Measurements from ENCODE around the gene PIGO.

Gene PIGO

GRCh38 chr9:35060548-35061207, 35.7 kb downstream of the PIGO start:
- Mint-ChIP-seq H3K27ac (no peak overlapping the region), H3K27me3 (ENCODE audit: low read depth, poor library complexity) (no peaks in the 10 kb centered on the region), H3K4me1 (no peaks in the 10 kb centered on the region), H3K4me3 (no peak overlapping the region), H3K36me3 (ENCODE audit: low read depth) (peaks cover 91% of the 10 kb centered on the region), H3K9me3 (no peaks in the 10 kb centered on the region)
- no peak for DNase-seq
- TF ChIP-seq CTCF (IDR thresholded peaks at IDR 0.05), result no peak

GRCh38 chr9:35059438-35059837, 37.0 kb downstream of the PIGO start:
- Mint-ChIP-seq H3K27me3 (ENCODE audit: low read depth, poor library complexity) (no peaks in the 10 kb centered on the region), H3K36me3 (ENCODE audit: low read depth) (peaks cover 95% of the 10 kb centered on the region), H3K4me3 (no peak overlapping the region), H3K27ac (peak overlapping the region; percentile 16), H3K9me3 (peaks cover 3% of the 10 kb centered on the region), H3K4me1 (no peaks in the 10 kb centered on the region)
- no peak for DNase-seq
- TF ChIP-seq CTCF (IDR thresholded peaks at IDR 0.05), result no peak

- Mint-ChIP-seq H3K27me3 (ENCODE audit: low read depth, poor library complexity) (no peaks in the 10 kb centered on the region), H3K36me3 (ENCODE audit: low read depth) (peaks cover 100% of the 10 kb centered on the region), H3K9me3 (peaks cover 4% of the 10 kb centered on the region), H3K4me3 (no peak overlapping the region), H3K27ac (peak overlapping the region; percentile 4), H3K4me1 (no peaks in the 10 kb centered on the region)
- TF ChIP-seq CTCF (IDR thresholded peaks at IDR 0.05), result no peak
- DNase-seq, result no peak
Measured at GRCh38 chr9:35057271-35057620, 39.1 kb downstream of the PIGO start.

- TF ChIP-seq CTCF (IDR thresholded peaks at IDR 0.05), result no peak
- no peak for DNase-seq
- no peaks in the 10 kb centered on the region for H3K27me3 Mint-ChIP-seq (ENCODE audit: low read depth, poor library complexity)
- H3K4me1 Mint-ChIP-seq, result no peaks in the 10 kb centered on the region
- H3K9me3 Mint-ChIP-seq, result peaks cover 4% of the 10 kb centered on the region
- peak overlapping the region; percentile 66 for H3K27ac Mint-ChIP-seq
- peaks cover 98% of the 10 kb centered on the region for H3K36me3 Mint-ChIP-seq (ENCODE audit: low read depth)
- no peak overlapping the region for H3K4me3 Mint-ChIP-seq
Measured at GRCh38 chr9:35056571-35057270, 39.7 kb downstream of the PIGO start.

- H3K27me3 Mint-ChIP-seq (ENCODE audit: low read depth, poor library complexity), result no peaks in the 10 kb centered on the region
- peaks cover 4% of the 10 kb centered on the region for H3K9me3 Mint-ChIP-seq
- no peaks in the 10 kb centered on the region for H3K4me1 Mint-ChIP-seq
- TF ChIP-seq CTCF (IDR thresholded peaks at IDR 0.05), result no peak
- no peak for DNase-seq
- H3K36me3 Mint-ChIP-seq (ENCODE audit: low read depth), result peaks cover 97% of the 10 kb centered on the region
- H3K27ac Mint-ChIP-seq, result no peak overlapping the region
- H3K4me3 Mint-ChIP-seq, result no peak overlapping the region
Measured at GRCh38 chr9:35054871-35055644, 41.3 kb downstream of the PIGO start.

All from nephron progenitor cell (in vitro differentiated cells).